Measurements from ENCODE around the gene NIM1K. TPM values are rescaled to one million over a fixed set of nuclear protein-coding genes. Genes with fewer than 3 reads are reported as not detected.
"Not testable (repeated sequence)": the region's sequence is repeated elsewhere in the genome, so short reads cannot be mapped to it uniquely, and the experiment has no call there.

Gene NIM1K
- total RNA-seq, 1 donor from 2014 or later = 0.77 TPM

GRCh38 chr5:43190755-43191603, 1.0 kb upstream of the NIM1K start:
- intact Hi-C loops (cut with micrococcal nuclease) = loop anchor here (5.0 kb wide), 3 partner anchors 84 to 199 kb away; no protein-coding TSS in a partner anchor

DNA sequence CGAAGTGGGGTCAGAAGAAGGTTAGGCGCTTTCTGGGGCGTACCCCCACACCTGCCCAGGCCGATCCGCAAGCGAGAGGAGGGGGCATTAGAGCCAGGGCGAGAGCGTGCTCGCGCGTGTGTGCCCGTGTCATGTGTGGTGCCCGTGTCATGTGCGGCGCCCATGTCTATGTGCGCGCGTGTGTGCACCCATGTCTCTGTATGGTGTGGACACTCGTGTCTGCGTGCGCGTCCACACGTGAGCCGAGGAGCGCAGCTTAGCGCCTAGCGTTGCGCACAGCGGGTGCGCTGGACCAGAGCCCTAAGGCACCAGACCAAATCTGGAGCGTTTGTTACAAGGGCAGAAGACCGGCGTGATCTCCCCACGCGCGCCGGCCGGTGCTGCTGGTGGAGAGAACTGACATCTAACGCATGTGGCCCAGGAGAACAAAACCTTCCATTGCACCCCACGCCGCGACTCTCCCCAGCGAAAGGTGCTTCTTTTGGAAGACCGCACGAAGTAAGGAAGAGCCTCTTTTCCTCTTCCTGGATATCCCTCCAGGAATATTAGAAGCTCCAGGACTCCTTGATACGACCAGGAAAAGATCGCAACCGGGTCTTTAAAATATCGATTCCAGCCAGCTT, 644 bp downstream of the NIM1K start:
- intact Hi-C loops (cut with micrococcal nuclease) = loop anchor here (1.0 to 5.0 kb wide), 9 partner anchors 40 to 364 kb away; partner anchors contain the start of genes HMGCS1, PAIP1 and TMEM267

DNA sequence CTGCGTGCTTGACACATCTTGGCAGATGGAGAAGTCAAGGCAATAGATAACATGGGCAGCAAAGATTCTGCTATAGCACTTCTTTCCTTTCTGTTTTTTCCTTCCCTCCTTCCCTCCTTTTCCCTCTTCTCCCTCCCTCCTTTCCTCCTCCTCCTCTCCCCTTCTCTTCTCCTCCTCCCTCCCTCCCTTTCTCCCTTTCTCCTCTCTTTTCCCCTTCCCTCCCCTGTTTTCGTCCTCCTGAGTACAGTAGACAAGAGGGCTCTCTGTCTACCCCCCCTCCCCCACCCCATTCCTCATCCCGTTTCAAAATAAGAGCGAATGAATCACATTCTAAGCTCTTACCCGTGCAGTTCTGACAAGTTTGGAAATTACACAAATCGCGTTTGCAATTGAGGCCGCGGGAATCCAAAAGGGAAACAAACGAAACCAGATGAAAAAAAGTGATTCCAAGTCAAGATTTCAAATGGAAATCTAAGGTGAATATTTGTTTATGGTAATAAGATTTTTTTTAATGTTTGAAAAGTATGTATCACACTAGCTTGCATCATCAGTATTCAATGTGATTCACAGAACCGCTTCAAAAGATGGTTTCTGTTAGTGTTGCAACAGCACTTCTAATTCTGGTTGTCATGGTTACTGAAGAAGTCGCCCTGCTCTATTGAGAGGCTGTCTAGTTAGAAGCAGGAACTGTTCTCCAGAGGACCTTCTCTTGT, 1.3 kb downstream of the NIM1K start:
- intact Hi-C loops (cut with micrococcal nuclease) = loop anchor here (1.0 to 5.0 kb wide), 9 partner anchors 39 to 363 kb away; partner anchors contain the start of genes HMGCS1, PAIP1 and TMEM267

DNA sequence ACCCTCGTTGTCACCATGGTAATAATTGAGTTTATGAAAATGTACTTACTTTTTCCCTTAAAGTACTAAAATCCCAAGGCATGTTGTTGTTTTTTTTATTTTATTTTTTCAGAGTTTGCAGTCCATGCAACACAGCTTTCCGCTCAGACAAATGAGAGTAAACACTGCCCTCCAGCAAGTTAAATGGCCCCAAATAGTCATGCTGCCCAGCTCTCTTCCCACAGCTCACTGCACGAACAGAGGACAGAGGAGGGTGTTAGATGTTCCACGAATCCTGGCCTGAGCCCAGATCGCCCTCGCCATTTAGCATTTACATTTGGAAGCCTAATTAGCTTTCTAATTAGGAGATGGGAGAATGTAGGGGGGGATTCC, 1.9 kb downstream of the NIM1K start:
- intact Hi-C loops (cut with micrococcal nuclease) = loop anchor here (1.0 to 5.0 kb wide), 9 partner anchors 39 to 363 kb away; partner anchors contain the start of genes HMGCS1, PAIP1 and TMEM267

DNA sequence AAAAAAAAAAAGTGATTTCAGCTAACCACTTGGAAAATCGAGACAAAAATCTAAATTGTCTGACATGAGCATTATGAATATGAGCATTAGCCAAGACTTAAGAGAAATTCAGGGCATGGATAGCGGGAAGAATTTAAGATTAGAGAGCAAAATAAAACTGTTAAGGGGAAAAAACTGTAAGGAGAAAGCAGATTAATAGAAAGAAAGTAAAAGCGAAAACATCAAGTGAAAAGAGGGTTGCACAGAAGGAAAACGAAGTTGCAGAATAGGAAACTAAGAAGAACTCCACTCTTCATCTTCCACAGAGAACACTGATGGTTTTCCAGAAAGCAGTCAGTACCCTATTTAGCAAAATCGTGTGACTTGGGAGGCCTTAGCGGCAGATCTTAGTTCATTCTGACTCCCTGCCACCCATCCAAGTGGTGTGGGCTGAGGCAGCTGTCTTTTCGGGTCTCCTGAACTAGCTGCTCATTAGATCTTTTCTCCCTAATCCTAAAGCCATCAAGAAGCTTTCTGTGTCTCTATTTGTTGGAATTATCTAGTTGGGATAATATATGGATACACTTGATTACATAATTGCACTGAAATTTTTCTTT, 3.7 kb downstream of the NIM1K start:
- intact Hi-C loops (cut with micrococcal nuclease) = no loop called here

DNA sequence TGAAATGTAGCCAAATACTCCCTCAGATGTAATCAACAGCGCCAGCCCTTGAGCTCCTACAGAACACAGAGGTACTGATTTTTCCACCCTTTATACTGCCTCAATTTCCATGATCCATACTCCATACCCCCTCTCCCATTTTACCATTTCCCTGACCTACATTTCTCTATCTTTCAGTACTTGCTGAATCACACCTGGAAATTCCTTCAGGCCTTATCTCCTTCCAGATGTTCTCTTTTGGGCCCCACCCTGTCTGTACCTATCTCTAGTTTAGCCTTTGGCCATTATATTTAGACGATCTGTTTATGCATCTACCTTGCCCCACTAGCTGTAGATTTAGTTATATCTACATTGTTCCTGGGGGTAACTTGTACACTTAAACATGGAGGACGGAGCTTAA, 5.5 kb downstream of the NIM1K start:
- intact Hi-C loops (cut with micrococcal nuclease) = no loop called here

- intact Hi-C loops (cut with micrococcal nuclease) = not testable (repeated sequence)
Measured at GRCh38 chr5:43201442-43201841, 9.4 kb downstream of the NIM1K start.

DNA sequence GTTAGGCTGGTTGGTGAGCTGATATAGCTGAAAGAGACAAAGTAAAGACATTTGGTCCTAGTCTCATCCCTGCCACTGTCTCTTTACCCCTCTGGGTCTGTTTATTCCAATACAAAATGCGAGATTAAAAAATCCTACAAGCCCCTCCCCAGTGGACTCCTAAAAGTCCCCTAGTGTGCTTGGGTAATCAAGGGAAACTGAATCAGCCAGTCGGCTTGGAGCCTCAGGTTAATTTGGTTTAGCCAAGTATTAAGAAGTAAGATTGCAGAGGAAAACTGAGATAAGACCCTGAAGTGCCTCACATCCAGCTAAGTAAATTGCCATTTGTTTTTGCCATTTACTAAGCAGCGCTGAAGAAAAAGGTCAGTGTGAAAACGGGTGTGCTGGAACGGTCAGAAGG, 10.4 kb downstream of the NIM1K start:
- intact Hi-C loops (cut with micrococcal nuclease) = no loop called here

- intact Hi-C loops (cut with micrococcal nuclease) = no loop called here
Measured at GRCh38 chr5:43203373-43203772, 11.3 kb downstream of the NIM1K start.

- intact Hi-C loops (cut with micrococcal nuclease) = no loop called here
Measured at GRCh38 chr5:43204958-43205357, 12.9 kb downstream of the NIM1K start.

DNA sequence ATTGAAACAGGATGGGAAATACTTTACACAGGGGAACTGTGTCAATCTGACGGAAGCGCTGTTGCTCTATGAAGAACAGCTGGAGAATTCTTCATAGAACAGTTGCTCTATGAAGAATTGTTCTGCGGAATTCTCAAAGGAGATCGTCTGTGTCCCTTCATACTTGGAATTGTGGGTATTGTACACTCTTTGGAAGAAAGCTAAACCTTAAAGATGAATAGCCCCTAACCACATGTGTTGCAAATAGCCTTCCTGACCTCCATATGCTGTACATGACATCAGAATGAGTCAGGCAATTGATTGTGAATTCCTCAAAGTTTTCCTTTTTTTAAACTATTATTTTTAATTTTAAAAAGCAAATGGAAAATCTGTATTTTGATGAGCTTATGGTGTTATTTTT, 15.6 kb downstream of the NIM1K start:
- intact Hi-C loops (cut with micrococcal nuclease) = no loop called here

- intact Hi-C loops (cut with micrococcal nuclease) = no loop called here
Measured at GRCh38 chr5:43208658-43209057, 16.6 kb downstream of the NIM1K start.

- intact Hi-C loops (cut with micrococcal nuclease) = no loop called here
Measured at GRCh38 chr5:43209060-43209459, 17.0 kb downstream of the NIM1K start.

DNA sequence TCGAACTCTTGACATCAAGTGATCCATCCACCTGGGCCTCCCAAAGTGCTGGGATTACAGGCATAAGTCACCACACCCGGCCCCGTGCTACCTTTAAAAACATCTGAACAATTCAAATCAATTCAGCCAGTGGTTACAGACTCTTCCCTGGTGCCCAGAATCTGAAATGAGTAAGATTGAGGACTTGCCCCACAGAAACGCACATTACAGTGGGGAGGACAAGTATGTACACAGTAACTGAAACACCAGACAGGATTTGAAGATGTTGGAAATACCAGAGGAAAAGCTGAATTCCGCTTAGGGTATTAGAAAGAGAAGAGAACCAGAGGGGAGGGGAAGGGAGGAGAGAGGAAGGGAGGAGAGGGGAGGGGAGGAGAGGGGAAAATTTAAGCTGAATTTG, 17.8 kb downstream of the NIM1K start:
- intact Hi-C loops (cut with micrococcal nuclease) = no loop called here

DNA sequence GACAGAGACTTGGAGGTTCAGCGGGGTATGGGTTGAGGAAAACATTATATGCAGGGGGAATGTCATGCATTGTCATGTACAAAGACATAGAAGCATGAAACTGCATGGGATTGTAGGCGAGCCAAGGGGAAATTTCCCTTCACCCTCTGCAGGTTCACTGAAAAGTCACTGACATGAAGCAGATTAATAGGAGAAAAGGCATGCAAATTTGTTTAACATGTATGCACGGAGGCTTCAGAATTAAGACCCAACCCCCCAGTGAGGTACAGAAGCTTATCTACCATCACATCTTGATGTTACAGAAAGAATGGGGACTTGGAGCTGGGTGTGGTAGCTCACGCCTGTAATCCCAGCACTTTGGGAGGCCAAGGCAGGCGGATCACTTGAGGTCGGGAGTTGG, 18.5 kb downstream of the NIM1K start:
- intact Hi-C loops (cut with micrococcal nuclease) = no loop called here

DNA sequence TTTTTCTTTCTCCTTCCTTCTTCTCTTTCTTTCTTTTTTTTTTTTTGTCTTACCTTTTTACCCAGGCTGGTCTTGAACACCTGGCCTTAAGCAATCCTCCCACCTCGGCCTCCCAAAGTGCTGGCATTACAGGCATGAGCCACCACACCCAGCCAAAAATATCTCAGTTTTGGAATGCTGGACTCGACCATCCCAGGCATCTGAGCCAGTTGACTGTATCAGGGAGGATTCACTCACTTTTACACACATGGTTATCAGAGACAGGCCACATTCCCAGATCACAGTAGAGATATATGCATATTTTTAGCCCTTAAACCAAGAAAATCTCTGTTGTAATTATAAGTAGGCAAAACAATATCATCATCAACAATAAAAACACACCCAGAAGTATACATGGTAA, 21.9 kb downstream of the NIM1K start:
- intact Hi-C loops (cut with micrococcal nuclease) = no loop called here

DNA sequence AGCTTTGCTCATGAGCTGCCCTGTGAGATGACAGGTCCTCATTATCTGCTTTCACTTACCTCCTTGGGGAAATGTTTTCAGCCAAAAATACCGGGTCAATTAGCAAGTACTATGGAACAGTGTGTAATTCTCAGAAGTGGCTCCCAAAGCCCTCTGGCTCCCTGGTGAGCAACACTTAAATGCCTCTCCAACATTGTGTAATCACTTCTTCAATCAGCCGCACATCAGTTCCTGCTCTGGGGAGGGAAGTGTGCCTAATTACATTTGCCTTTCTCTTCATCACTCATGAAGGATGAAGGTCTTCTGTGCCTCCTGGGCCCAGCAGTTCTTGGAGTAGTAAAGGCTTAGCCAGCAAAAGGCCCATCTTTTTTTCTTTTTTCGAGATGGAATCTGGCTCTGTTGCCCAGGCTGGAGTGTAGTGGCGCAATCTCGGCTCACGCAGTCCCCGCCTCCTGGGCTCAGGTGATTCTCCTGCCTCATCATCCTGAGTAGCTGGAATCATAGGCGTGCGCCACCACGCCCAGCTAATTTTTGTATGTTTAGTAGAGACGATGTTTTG, 23.1 kb downstream of the NIM1K start:
- intact Hi-C loops (cut with micrococcal nuclease) = no loop called here

DNA sequence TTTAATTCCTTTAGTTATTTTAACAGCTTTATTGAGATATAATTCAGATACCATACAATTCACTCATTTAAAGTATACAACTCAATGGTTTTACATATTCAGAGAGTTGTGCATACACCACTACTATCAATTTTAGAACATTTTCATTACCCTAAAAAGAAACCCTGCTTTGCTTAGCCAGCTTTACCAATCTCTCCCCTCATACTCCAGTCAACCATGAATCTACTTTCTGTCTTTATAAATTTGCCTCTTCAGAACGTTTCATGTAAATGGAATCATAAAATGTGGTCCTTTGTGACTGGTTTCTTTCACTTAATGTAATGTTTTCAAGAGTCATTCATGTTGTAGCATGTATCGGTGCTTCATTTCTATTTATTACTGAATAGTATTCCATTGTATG, 24.9 kb downstream of the NIM1K start:
- intact Hi-C loops (cut with micrococcal nuclease) = no loop called here

DNA sequence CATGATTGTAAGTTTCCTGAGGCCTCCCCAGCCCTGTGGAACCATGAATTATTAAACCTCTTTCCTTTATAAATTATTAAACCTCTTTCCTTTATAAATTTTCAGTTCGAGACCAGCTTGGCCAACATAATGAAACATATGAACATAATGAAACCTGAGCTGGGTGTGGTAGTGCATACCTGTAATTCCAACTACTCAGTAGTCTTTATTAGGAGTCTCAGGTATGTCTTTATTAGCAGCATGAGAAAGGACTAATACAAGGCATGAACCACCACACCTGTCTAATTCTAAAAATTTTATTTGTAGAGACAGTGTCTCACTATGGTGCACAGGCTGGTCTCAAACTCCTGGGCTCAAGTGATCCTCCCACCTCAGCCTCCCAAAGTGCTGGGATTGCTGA, 27.1 kb downstream of the NIM1K start:
- intact Hi-C loops (cut with micrococcal nuclease) = no loop called here

DNA sequence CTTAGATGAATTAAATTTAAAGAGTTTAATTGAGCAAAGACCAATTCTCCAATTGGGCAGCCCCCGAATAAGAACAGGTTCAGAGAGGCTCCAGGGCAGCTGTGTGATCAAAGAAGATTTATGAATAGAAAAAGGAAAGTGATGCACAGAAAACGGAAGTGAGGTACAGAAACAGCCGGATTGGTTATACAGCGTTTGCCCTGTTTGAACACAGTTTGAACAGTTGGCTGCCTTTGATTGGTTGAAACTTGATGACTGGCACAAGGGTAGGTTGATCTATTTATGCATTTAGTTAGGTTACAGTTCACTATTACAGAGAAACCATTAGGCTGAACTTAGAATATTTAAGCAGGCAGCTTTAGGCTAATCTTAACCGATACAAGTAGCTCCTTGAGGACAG, 29.5 kb downstream of the NIM1K start:
- intact Hi-C loops (cut with micrococcal nuclease) = no loop called here

- intact Hi-C loops (cut with micrococcal nuclease) = no loop called here
Measured at GRCh38 chr5:43225649-43226245, 33.7 kb downstream of the NIM1K start.
